ENCODE results near the gene GDI1.

The GDI1 gene

GRCh38 chrX:154417157-154417556 is 19.8 kb upstream of the GDI1 start:
- ATAC-seq = no peak
- TF ChIP-seq, protein P1, sequence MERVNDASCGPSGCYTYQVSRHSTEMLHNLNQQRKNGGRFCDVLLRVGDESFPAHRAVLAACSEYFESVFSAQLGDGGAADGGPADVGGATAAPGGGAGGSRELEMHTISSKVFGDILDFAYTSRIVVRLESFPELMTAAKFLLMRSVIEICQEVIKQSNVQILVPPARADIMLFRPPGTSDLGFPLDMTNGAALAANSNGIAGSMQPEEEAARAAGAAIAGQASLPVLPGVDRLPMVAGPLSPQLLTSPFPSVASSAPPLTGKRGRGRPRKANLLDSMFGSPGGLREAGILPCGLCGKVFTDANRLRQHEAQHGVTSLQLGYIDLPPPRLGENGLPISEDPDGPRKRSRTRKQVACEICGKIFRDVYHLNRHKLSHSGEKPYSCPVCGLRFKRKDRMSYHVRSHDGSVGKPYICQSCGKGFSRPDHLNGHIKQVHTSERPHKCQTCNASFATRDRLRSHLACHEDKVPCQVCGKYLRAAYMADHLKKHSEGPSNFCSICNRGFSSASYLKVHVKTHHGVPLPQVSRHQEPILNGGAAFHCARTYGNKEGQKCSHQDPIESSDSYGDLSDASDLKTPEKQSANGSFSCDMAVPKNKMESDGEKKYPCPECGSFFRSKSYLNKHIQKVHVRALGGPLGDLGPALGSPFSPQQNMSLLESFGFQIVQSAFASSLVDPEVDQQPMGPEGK (CRISPR knock-in tag; IDR thresholded peaks at IDR 0.05; ENCODE audit: borderline replicate concordance) = no peak
- TF ChIP-seq GLIS3 (CRISPR knock-in tag; IDR thresholded peaks at IDR 0.05) = no peak
- TF ChIP-seq OSR1 (CRISPR knock-in tag; IDR thresholded peaks at IDR 0.05) = no peak
- no peak for TF ChIP-seq RARB (CRISPR knock-in tag; IDR thresholded peaks at IDR 0.05)
- TF ChIP-seq ZNF70 (CRISPR knock-in tag; IDR thresholded peaks at IDR 0.05) = no peak
- TF ChIP-seq TOX (CRISPR knock-in tag; IDR thresholded peaks at IDR 0.05; ENCODE audit: borderline replicate concordance) = no peak
- TF ChIP-seq SNAI2 (CRISPR knock-in tag; IDR thresholded peaks at IDR 0.05) = no peak
- TF ChIP-seq ZNF565 (CRISPR knock-in tag; conservative IDR thresholded peaks at IDR 0.05; ENCODE audit: low read depth) = no peak
- TF ChIP-seq ISL1 (CRISPR knock-in tag; IDR thresholded peaks at IDR 0.05) = no peak
- no peak for TF ChIP-seq ZFP30 (CRISPR knock-in tag; IDR thresholded peaks at IDR 0.05)
- no peak for TF ChIP-seq ZFP3 (CRISPR knock-in tag; IDR thresholded peaks at IDR 0.05)
- TF ChIP-seq PPARA (CRISPR knock-in tag; IDR thresholded peaks at IDR 0.05; ENCODE audit: borderline replicate concordance) = no peak

DNA sequence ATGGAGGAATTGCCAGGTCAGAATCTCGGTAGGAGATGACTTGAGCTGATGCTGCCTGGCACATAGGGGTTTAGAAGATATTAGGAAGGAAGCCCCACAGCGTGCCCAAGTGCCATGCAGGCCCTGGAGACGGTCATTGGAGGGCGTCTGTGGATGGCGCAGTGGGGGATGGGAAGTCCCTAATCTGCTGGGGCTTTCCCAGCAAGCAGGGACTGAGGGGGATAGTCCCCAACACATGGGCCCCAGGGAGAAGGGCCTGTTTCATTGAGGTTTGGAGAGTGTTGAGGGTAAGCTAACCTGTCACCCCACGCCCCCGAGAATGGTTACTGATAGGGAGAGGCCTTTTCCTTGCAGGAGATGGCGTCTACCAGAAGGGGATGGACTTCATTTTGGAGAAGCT is 17.8 kb upstream of the GDI1 start:
- TF ChIP-seq SNAI2 (CRISPR knock-in tag; IDR thresholded peaks at IDR 0.05) (no peak), ZC3H10 (CRISPR knock-in tag; IDR thresholded peaks at IDR 0.05) (no peak), CSRNP3 (CRISPR knock-in tag; IDR thresholded peaks at IDR 0.05) (no peak), PPARA (CRISPR knock-in tag; IDR thresholded peaks at IDR 0.05; ENCODE audit: borderline replicate concordance) (no peak), ISL1 (CRISPR knock-in tag; IDR thresholded peaks at IDR 0.05) (no peak), BACH2 (CRISPR knock-in tag; IDR thresholded peaks at IDR 0.05; ENCODE audit: borderline replicate concordance) (no peak), ZFP3 (CRISPR knock-in tag; IDR thresholded peaks at IDR 0.05) (no peak), ZNF70 (CRISPR knock-in tag; IDR thresholded peaks at IDR 0.05) (no peak), TCF4 (CRISPR knock-in tag; IDR thresholded peaks at IDR 0.05; ENCODE audit: borderline replicate concordance) (no peak), GLIS3 (CRISPR knock-in tag; IDR thresholded peaks at IDR 0.05) (no peak), TSHZ2 (CRISPR knock-in tag; IDR thresholded peaks at IDR 0.05) (no peak), POU6F1 (CRISPR knock-in tag; IDR thresholded peaks at IDR 0.05; ENCODE audit: borderline replicate concordance, low read depth) (no peak), ESRRG (CRISPR knock-in tag; IDR thresholded peaks at IDR 0.05) (no peak), OSR1 (CRISPR knock-in tag; IDR thresholded peaks at IDR 0.05) (no peak), ZNF565 (CRISPR knock-in tag; conservative IDR thresholded peaks at IDR 0.05; ENCODE audit: low read depth) (no peak), ZFP30 (CRISPR knock-in tag; IDR thresholded peaks at IDR 0.05) (no peak), RARB (CRISPR knock-in tag; IDR thresholded peaks at IDR 0.05) (no peak), ZNF8 (CRISPR knock-in tag; IDR thresholded peaks at IDR 0.05) (no peak)
- TF ChIP-seq, protein P1 (CRISPR knock-in tag; IDR thresholded peaks at IDR 0.05; ENCODE audit: borderline replicate concordance) = no peak
- no peak for ATAC-seq

Measured in SK-N-SH treated with all-trans-retinoic acid at 6 μM for 48 hours (cell line).